Esophagus squamous epithelium (tissue), 5 donors: ENCODE data around the gene FIG4. TPM values are rescaled to one million over a fixed set of nuclear protein-coding genes. Genes with fewer than 3 reads are reported as not detected.

ENCODE experiments used
- DNase-seq: peaks from one replicate; lab custom pipeline; 2025; lab: John Stamatoyannopoulos, UW
- H3K27ac ChIP-seq, 4 donors: fragments of 200-600 bp; sonication (generic); one replicate each; pipeline ENCODE4 v1.5.1; 2016 to 2019; ENCODE audit warnings: mild to moderate bottlenecking in 1 of 4
- H3K27me3 ChIP-seq, 4 donors: fragments of 200-600 bp; sonication (generic); 1 replicate in 3 of 4; 2 replicates in 1 of 4; pipeline versions ENCODE4 v1.5.1 to v1.6.0; 2017 to 2021; ENCODE audit warnings: antibody characterized with exemption in 1 of 4
- H3K36me3 ChIP-seq, 3 donors: fragments of 200-600 bp; sonication (generic); one replicate each; pipeline ENCODE4 v1.5.1; 2016 to 2019
- H3K4me1 ChIP-seq, 3 donors: fragments of 200-600 bp; sonication (generic); one replicate each; pipeline ENCODE4 v1.5.1; 2017 to 2019
- H3K4me3 ChIP-seq, 4 donors: fragments of 200-600 bp; sonication (generic); 1 replicate in 3 of 4; 2 replicates in 1 of 4; pipeline ENCODE4 v1.5.1; 2016 to 2019; ENCODE audit warnings: mild to moderate bottlenecking in 2 of 4, moderate library complexity in 1 of 4
- H3K9me3 ChIP-seq, 3 donors: fragments of 200-600 bp; sonication (generic); one replicate each; pipeline ENCODE4 v1.5.1; 2016 to 2019
- CTCF ChIP-seq, 6 experiments: fragments of 450-650 bp in 4 of 6; fragments of 200-600 bp in 2 of 6; sonication (generic) in 2 of 6; IDR thresholded peaks; one replicate each; pipeline ENCODE4 v1.5.1; 2016 to 2019; ENCODE audit warnings: antibody characterized with exemption in 6 of 6, mild to moderate bottlenecking in 4 of 6, moderate library complexity in 4 of 6
- POLR2A ChIP-seq, 4 donors: fragments of 450-650 bp; IDR thresholded peaks; one replicate each; pipeline ENCODE4 v1.6.1; 2017; ENCODE audit warnings: antibody characterized with exemption in 4 of 4, mild to moderate bottlenecking in 4 of 4, moderate library complexity in 3 of 4
- WGBS, 2 donors: methylation state at CpG; one replicate each; pipeline ENCODE4 v1.1.5; 2018; 5-methylcytosine and 5-hydroxymethylcytosine counted together
- intact Hi-C: fragments of 100-400 bp; cut with DNase I; formaldehyde crosslinking; loops from one replicate; pipeline ENCODE4 v1.15.0; 2022
- total RNA-seq, 4 donors: library from RNA; depleted of rRNA; stranded (reverse); fragments of >200 nt; gene quantifications; one replicate each; pipeline ENCODE4 v1.1.0, GENCODE V29; 2016
- donor health status: DM: yes; HTN: yes; CAD: no.

The FIG4 gene
- total RNA-seq, 4 donors from 2014 or later, result 7.0 to 11.3 (median 9.1) TPM

- no peak for DNase-seq
- H3K27ac ChIP-seq, result no peak overlapping the region
- H3K4me1 ChIP-seq, result peaks cover 7 to 41% (median 10%) of the 10 kb centered on the region in 3 donors
- no peak for TF ChIP-seq POLR2A (IDR thresholded peaks at IDR 0.05)
- TF ChIP-seq CTCF (IDR thresholded peaks at IDR 0.05), result no peak
- H3K9me3 ChIP-seq, result no peaks in the 10 kb centered on the region
- WGBS, 2 donors, result 61 to 64% methylated on average over 5 of the region's 5 CpGs
- no peaks in the 10 kb centered on the region for H3K27me3 ChIP-seq
- no peak overlapping the region for H3K4me3 ChIP-seq
- intact Hi-C loops, result no loop called here
- no peaks in the 10 kb centered on the region for H3K36me3 ChIP-seq
These were observed 179.0 kb downstream of the FIG4 start for GRCh38 chr6:109870089-109870410.

GRCh38 chr6:109872549-109872948 lies 181.5 kb downstream of the FIG4 start:
- WGBS, 2 donors, result 18 to 50% methylated on average over 1 of the region's 1 CpG
- H3K27me3 ChIP-seq, result no peaks in the 10 kb centered on the region
- H3K9me3 ChIP-seq, result no peaks in the 10 kb centered on the region
- DNase-seq, result no peak
- TF ChIP-seq CTCF (IDR thresholded peaks at IDR 0.05) (no peak), POLR2A (IDR thresholded peaks at IDR 0.05) (no peak)
- H3K36me3 ChIP-seq, result no peaks in the 10 kb centered on the region
- no peak overlapping the region for H3K27ac ChIP-seq
- H3K4me3 ChIP-seq, result no peak overlapping the region
- H3K4me1 ChIP-seq, result peaks cover 7 to 42% (median 13%) of the 10 kb centered on the region in 3 donors
- intact Hi-C loops, result no loop called here

GRCh38 chr6:109872968-109873545 lies 182.0 kb downstream of the FIG4 start:
- no peak for DNase-seq
- H3K4me1 ChIP-seq, result peaks cover 7 to 42% (median 11%) of the 10 kb centered on the region in 3 donors
- intact Hi-C loops, result no loop called here
- H3K36me3 ChIP-seq, result no peaks in the 10 kb centered on the region
- no peak overlapping the region for H3K27ac ChIP-seq
- H3K9me3 ChIP-seq, result no peaks in the 10 kb centered on the region
- TF ChIP-seq CTCF (IDR thresholded peaks at IDR 0.05) (no peak), POLR2A (IDR thresholded peaks at IDR 0.05) (no peak)
- H3K4me3 ChIP-seq, result no peak overlapping the region
- 46 to 66% methylated on average over 4 of the region's 4 CpGs for WGBS, 2 donors
- H3K27me3 ChIP-seq, result no peaks in the 10 kb centered on the region

GRCh38 chr6:109874086-109874485 lies 183.0 kb downstream of the FIG4 start:
- Histone ChIP-seq H3K4me3 (no peak overlapping the region), H3K9me3 (no peaks in the 10 kb centered on the region), H3K27ac (no peak overlapping the region), H3K36me3 (no peaks in the 10 kb centered on the region), H3K27me3 (no peaks in the 10 kb centered on the region), H3K4me1 (peaks cover 7 to 50% (median 11%) of the 10 kb centered on the region in 3 donors)
- intact Hi-C loops, result no loop called here
- DNase-seq, result no peak
- TF ChIP-seq POLR2A (IDR thresholded peaks at IDR 0.05) (no peak), CTCF (IDR thresholded peaks at IDR 0.05) (no peak)
- WGBS, 2 donors, result 52 to 56% methylated on average over 4 of the region's 4 CpGs

- DNase-seq, result no peak
- Histone ChIP-seq H3K27me3 (no peaks in the 10 kb centered on the region), H3K27ac (no peak overlapping the region), H3K4me3 (no peak overlapping the region), H3K36me3 (no peaks in the 10 kb centered on the region), H3K9me3 (no peaks in the 10 kb centered on the region), H3K4me1 (peaks cover 7 to 55% (median 11%) of the 10 kb centered on the region in 3 donors)
- intact Hi-C loops, result no loop called here
- TF ChIP-seq POLR2A (IDR thresholded peaks at IDR 0.05) (no peak), CTCF (IDR thresholded peaks at IDR 0.05) (no peak)
- WGBS, 2 donors, result 84 to 89% methylated on average over 4 of the region's 4 CpGs
These were observed 183.5 kb downstream of the FIG4 start for GRCh38 chr6:109874621-109875020.

Other genes with a start within 250 kb of the FIG4 start
- 10 to 100 TPM; 11.9 to 20.0 (median 12.6) TPM for gene MICAL1, start 235.5 kb upstream of the FIG4 start, total RNA-seq
- 1 to 10 TPM; 3.9 to 8.4 (median 7.0) TPM for gene ZBTB24, start 208.1 kb upstream of the FIG4 start, total RNA-seq
- 1 to 10 TPM; 2.8 to 9.0 (median 3.2) TPM for gene AK9, start 94 bp upstream of the FIG4 start, total RNA-seq